WTC11 (cell line): ENCODE data around the gene PPP1R12B.

Source experiments
- NFYB ChIP-seq: sonication (generic); formaldehyde crosslinking; conservative IDR thresholded peaks from 2 replicates; pipeline ENCODE4 v1.8.0; 2022; ENCODE audit warnings: low read depth, missing genetic modification reagents
- ZNF138 ChIP-seq: sonication (generic); formaldehyde crosslinking; conservative IDR thresholded peaks from 2 replicates; pipeline ENCODE4 v1.8.1; 2022; ENCODE audit warnings: mild to moderate bottlenecking, moderate library complexity, missing genetic modification reagents
- TF ChIP-seq, protein P1 (sequence below): sonication (generic); formaldehyde crosslinking; IDR thresholded peaks from 2 replicates; pipeline ENCODE4 v1.8.0; 2023; ENCODE audit warnings: missing genetic modification reagents, mild to moderate bottlenecking, borderline replicate concordance
- TF ChIP-seq, protein P2 (sequence below): fragments of 200-600 bp; IDR thresholded peaks from 2 replicates; pipeline ENCODE4 v1.8.0; 2022; ENCODE audit warnings: antibody characterized with exemption
- TF ChIP-seq, protein P3 (sequence below): sonication (generic); formaldehyde crosslinking; IDR thresholded peaks from 2 replicates; pipeline ENCODE4 v1.8.1; 2023; ENCODE audit warnings: mild to moderate bottlenecking, missing genetic modification reagents, moderate library complexity

DNA sequence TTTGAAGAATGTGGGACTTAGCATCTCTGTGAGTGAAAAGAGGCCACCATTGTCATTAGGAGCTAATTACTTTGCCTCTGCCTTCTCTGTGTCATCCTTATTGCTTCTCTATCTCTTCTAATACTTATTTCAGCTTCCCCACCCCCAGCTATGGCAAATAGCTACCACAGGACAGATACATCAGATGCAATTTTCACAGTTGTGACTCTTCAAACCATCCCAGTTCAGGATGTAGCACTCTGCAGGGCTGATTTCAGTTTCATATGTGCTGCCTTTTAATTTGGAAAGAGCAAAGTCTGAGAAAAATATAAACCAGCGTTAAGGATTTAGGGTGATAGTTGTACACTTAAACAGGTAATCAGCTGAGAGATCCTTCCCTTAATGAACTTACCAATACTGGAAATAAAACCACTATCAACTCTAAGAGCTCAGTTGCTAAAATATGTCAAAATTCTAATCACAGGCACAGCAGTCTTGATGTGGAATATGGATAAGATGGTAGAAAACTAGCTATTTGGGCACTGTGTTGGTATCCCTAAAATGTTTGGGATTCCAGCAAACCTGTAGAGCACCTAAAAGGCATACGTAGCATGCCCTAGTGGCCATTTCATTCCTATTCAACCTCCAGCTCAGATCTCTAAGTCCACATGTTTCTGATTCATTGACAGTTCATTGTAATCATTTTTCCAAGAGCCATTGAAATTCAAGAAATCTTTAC, 213.4 kb downstream of the PPP1R12B start:
- TF ChIP-seq, protein P1, sequence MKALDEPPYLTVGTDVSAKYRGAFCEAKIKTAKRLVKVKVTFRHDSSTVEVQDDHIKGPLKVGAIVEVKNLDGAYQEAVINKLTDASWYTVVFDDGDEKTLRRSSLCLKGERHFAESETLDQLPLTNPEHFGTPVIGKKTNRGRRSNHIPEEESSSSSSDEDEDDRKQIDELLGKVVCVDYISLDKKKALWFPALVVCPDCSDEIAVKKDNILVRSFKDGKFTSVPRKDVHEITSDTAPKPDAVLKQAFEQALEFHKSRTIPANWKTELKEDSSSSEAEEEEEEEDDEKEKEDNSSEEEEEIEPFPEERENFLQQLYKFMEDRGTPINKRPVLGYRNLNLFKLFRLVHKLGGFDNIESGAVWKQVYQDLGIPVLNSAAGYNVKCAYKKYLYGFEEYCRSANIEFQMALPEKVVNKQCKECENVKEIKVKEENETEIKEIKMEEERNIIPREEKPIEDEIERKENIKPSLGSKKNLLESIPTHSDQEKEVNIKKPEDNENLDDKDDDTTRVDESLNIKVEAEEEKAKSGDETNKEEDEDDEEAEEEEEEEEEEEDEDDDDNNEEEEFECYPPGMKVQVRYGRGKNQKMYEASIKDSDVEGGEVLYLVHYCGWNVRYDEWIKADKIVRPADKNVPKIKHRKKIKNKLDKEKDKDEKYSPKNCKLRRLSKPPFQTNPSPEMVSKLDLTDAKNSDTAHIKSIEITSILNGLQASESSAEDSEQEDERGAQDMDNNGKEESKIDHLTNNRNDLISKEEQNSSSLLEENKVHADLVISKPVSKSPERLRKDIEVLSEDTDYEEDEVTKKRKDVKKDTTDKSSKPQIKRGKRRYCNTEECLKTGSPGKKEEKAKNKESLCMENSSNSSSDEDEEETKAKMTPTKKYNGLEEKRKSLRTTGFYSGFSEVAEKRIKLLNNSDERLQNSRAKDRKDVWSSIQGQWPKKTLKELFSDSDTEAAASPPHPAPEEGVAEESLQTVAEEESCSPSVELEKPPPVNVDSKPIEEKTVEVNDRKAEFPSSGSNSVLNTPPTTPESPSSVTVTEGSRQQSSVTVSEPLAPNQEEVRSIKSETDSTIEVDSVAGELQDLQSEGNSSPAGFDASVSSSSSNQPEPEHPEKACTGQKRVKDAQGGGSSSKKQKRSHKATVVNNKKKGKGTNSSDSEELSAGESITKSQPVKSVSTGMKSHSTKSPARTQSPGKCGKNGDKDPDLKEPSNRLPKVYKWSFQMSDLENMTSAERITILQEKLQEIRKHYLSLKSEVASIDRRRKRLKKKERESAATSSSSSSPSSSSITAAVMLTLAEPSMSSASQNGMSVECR (CRISPR knock-in tag): no peak
- TF ChIP-seq ZNF138 (CRISPR knock-in tag): no peak
- TF ChIP-seq, protein P2, sequence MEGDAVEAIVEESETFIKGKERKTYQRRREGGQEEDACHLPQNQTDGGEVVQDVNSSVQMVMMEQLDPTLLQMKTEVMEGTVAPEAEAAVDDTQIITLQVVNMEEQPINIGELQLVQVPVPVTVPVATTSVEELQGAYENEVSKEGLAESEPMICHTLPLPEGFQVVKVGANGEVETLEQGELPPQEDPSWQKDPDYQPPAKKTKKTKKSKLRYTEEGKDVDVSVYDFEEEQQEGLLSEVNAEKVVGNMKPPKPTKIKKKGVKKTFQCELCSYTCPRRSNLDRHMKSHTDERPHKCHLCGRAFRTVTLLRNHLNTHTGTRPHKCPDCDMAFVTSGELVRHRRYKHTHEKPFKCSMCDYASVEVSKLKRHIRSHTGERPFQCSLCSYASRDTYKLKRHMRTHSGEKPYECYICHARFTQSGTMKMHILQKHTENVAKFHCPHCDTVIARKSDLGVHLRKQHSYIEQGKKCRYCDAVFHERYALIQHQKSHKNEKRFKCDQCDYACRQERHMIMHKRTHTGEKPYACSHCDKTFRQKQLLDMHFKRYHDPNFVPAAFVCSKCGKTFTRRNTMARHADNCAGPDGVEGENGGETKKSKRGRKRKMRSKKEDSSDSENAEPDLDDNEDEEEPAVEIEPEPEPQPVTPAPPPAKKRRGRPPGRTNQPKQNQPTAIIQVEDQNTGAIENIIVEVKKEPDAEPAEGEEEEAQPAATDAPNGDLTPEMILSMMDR: no peak
- TF ChIP-seq NFYB: no peak
- TF ChIP-seq, protein P3, sequence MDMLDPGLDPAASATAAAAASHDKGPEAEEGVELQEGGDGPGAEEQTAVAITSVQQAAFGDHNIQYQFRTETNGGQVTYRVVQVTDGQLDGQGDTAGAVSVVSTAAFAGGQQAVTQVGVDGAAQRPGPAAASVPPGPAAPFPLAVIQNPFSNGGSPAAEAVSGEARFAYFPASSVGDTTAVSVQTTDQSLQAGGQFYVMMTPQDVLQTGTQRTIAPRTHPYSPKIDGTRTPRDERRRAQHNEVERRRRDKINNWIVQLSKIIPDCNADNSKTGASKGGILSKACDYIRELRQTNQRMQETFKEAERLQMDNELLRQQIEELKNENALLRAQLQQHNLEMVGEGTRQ (CRISPR knock-in tag): no peak
